Right lung (tissue), 5 donors: ENCODE measurements around the gene ZCWPW1. TPM values are rescaled to one million over a fixed set of nuclear protein-coding genes. Genes with fewer than 3 reads are reported as not detected.
"Not testable (repeated sequence)": the region's sequence is repeated elsewhere in the genome, so short reads cannot be mapped to it uniquely, and the experiment has no call there.

Source experiments
- DNase-seq, 2 donors: peaks; one replicate each; pipeline ENCODE4 v3.0.0-alpha.2; 2013
- polyA plus RNA-seq, 5 donors: library from polyadenylated mRNA; unstranded; fragments of 120-200 nt; gene quantifications; one replicate each; pipeline versions ENCODE4 v1.2.1 to v1.2.3, GENCODE V29; 2013; ENCODE audit warnings: inconsistent platforms in 1 of 5, low replicate concordance in 1 of 5; ENCODE audit not compliant: insufficient read length in 5 of 5, insufficient read depth in 1 of 5

ZCWPW1 gene
- polyA plus RNA-seq, 5 donors, result 8.2 to 10.4 (median 8.6) TPM

DNA sequence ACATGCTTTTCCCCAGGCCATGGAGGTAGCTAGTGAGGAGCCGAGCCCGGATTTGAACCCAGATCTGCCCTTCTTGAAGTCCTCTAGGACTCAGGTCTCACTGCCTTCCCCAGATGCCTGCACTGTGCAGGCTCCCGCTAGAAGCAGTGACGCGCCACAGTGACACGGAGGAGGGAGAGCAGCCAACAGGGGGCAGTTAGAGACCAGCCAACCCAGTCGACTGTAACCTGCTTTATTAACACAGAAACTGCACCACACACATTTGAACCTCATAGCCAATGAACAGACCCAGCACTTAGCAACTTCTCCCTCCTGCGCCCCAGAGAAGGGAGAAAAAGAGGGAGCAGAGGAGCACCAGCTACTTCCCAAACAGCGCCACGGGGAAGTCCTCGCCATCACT lies 27.8 kb downstream of the ZCWPW1 start:
- no peak for DNase-seq

DNA sequence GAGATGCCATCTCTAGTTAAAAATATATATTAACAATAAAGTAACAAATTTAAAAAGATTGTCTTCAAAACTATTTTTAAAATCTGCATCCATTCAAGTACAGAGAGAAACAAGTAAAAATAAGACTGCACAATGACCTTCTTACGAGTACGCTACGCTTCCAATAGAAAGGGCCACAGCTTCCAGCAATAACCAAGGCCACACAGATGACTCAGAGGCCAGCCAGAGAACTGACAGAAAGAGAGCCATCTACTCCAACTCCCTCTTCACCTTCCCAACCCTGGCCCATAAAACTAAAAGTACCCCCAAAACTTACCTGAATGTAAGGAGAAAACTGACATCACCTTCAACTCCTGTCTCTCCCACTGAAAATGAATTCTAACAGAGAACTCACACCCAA lies 28.5 kb downstream of the ZCWPW1 start:
- no peak for DNase-seq

DNA sequence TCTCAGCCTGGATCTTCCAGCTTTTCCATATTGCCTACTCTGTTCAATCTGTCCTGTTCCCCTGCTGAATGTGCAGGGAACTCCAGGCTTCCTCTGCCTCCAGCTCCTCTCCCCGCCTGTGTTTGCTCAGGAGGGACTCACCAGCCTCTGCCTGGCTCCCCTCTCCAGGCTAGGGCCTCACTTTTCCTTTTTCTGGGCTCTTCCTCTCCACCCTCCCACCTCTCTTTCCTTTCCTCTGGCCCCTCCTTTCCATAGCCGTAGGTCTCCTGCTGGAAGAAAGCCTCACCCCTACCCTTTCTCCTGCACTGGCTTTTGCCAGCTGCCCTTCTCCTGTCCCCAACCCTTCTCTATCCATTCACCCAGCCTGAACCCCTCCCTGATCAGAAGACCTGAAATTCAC lies 30.3 kb downstream of the ZCWPW1 start:
- DNase-seq, result no peak

DNA sequence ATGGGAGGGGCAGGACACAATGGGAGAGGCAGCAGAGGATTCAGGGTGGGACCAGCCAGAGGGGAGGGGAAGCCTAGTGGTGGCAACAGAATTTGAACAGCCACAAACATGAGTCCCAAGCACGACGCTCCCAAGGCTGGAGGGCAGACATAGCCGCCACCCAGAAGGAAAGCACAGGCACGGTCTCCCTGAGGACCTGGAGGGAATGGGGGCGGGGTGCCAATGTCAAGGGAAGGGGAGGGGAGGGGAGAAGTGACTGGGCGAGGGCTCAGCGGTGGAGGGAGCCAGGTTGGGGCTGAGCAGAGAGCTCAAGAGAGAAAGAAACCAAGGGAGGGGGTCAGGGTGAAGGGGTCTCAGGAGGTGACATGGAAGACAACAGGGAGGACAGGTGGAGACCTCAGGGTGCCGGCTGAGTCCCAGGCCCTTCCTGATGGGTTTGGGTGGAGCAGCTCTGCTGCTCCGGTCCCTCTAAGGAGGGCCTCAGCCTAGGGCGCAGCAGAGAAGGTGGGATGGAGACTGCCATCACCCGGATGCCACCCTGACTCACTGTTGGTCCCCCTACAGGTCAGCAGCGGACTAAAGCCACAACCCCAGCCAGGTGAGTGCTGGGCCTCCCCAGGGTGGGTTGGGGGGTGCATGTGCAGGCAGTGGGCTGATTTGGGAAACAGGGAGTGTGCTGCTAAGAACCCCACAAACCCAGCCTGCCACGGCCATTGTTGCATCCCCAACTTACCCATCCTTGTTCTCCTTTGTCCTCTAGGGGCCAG lies 31.0 kb downstream of the ZCWPW1 start:
- DNase-seq, result no peak

DNA sequence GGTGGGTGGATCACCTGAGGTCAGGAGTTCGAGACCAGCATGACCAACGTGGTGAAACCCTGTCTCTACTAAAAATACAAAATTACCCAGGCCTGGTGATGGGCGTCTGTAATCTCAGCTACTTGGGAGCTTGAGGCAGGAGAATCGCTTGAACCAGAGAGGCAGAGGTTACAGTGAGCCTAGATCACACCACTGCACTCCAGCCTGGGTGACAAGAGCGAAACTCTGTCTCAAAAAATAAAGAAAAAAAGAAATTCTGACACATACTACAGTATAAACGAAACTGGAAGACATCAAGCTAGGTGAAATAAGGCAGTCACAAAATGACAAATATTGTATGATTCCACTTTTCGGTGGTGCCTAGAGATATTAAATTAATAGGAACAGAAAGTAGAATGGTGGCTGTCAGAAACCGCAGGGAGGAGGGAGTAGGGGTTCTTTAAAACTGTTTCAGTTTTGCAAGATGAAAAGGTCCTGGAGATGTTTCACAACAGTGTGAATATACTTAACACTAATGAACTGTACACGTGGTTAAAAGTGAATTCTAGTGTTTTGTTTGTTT lies 32.0 kb downstream of the ZCWPW1 start:
- no peak for DNase-seq

DNA sequence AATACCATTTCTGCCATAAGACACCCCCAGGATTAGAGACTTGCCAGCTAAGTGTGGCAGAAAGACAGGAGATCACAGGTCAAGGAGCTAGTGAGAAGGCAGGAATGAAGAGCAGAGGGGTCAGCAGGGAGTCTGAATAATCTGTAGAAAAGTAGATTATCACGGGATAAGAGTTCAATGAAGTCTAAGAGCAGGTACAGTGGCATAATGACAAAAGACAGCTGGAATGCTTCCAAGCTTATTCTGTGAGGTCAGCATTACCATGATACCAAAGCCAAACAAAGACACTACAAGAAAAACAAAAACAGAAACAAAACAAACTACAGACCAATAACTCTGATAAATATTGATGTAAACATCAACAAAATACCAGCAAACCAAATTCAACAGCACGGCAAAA lies 34.4 kb downstream of the ZCWPW1 start:
- no peak for DNase-seq

DNA sequence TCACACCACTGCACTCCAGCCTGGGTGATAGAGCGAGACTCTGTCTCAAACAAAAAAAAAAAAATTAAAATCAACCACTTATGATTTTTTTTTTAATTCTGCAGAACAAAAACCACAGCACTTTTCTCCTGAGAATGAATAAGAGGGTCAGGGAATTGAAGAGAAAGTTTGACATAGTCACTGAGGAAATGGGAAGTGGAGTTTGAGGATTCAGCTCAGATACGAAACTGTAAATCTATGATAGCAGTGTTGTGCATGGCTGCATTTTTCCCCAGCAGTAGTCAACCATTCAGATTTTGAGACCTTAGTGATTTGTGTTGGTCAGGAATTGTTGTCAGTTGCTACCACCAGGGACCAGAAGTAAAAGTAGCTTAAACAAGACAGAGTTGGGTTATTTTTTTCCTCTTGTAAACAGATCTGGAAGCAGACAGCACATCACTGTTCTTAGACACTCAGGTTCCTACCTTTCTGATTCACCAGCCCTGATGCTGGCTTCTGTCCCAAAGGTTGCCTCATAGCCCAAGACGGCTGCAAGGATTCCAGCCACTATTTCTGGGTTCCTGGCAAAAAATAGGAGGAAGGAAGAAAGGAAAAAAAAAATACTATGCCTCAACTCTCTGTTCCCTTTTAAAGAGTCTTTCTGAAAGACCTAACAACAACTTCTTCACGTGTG lies 35.1 kb downstream of the ZCWPW1 start:
- no peak for DNase-seq

DNA sequence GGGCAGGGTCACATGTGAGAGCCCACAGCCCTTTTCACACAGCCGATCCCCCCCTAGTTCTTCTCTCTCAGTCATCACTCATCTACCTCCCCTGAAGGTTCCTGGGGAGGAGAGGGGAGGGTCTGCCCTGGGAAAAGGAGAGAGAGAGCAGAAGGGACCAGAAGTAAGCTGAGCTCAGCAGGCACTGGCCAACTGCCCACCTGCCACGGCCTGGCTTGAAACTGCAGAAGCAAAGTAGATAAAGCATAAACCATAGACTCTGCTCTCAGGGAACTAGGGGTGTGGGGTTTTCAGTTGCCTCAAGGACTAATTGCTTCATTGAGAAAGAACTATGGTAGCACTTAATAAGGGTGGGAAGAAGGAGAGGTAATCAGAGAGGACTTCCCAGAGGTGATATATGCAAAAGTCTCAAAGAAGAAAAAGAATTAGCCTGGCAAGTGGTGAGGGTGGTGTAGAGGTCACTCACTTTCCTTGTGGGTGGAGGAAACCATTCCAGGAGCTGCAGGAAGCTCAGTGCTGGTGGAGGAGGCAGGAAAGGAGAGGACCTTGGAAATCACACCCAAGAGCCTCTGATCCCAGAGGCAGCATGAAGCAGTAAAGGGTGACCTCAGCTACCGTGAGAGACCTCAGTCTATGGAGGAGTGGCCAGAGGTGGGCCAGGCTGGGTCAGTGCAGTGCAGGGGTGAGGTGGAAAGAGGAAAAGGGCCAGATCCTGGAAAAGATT lies 38.1 kb downstream of the ZCWPW1 start:
- no peak for DNase-seq

DNA sequence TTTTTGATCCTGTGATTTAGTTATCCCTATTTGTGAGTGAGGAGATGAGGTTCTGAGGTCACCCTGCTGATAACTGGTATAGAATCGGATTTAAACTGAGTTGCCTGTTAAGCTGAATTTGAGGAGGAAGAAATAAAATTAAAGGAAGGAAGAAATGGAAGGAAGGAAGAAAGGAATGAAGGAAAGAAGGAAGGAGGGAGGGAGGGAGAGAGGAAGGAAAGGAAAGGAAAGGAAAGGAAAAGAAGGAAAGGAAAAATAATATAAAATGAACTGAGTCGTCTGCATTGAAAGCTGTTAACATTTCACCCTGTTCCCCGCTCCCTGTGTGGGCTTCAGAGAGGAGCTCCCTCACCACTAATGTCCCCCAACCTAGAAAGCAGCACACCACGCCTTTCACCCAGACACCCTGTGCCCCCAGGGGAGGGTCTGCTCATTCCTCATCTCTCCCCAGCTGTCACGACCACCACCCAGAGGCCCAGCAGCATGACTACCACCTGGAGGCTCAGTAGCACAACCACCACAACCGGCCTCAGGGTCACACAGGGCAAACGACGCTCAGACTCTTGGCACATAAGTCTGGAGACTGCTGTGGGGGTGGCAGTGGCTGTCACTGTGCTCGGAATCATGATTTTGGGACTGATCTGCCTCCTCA lies 38.9 kb downstream of the ZCWPW1 start:
- no peak for DNase-seq

DNA sequence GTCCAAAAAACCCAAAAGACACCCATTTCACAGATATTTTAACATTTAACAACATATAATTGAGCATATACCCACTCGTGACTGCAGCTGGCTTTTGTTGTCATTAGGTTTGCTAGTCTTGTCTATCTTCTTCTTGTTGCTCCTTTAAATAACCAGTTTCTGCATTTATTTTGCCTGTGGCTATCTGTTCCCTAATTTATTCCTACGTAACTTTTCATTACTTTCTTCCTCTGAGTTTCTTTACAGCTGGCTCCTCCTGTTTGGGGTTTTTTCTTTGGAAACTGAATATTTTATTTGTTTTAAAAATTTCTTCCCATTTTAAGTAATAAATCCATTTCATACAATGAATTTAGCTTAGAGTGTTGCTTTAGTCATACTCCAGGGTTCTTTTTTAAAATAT lies 40.8 kb downstream of the ZCWPW1 start:
- DNase-seq, result no peak

DNA sequence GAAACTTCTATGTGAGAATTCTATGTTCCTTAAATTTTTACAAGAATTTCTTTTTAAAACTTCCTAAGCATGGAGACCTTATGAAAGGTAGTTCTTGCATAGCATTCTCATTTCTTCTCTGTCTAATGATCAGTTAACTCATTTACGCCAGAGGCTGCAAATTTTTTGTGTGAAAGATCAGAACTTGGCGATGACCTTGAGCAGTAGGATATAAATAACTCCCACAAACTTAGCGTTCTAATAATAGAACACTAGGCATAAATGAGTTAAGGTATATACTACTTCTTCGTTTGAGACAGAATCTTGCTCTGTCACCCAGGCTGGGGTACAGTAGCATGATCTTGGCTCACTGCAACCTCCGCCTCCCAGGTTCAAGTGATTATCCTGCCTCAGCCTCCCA lies 41.6 kb downstream of the ZCWPW1 start:
- no peak for DNase-seq

DNA sequence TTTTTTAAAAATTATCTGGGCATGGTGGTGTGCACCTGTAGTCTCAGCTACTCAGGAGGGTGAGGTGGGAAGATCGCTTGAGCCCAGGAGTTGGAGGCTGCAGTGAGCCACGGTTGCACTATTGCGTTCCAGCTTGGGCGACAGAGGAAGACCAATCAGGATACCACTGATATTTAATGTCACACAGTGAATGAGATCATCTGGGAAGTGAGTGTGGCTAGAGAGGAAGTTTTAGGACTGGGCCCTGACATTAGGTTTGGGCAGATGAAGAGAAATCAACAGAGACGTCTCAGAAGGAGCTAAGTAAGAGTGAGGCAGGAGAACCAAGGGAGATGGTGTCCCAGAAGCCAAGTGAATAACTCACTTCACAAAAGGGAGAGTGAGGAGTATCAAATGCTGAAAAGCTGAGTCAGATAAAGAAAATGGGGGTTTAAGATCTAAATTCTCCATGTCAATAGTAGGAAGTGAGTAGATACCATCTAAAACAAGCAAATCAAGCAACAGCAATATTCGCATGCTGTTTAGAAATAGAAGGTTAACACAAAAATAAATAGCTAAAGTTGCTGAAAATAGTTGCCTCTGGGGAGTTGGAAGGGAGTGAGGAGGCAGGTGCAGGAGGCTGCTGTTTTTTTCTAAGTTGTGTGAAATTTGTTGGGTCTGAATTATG lies 43.7 kb downstream of the ZCWPW1 start:
- DNase-seq, result no peak

DNA sequence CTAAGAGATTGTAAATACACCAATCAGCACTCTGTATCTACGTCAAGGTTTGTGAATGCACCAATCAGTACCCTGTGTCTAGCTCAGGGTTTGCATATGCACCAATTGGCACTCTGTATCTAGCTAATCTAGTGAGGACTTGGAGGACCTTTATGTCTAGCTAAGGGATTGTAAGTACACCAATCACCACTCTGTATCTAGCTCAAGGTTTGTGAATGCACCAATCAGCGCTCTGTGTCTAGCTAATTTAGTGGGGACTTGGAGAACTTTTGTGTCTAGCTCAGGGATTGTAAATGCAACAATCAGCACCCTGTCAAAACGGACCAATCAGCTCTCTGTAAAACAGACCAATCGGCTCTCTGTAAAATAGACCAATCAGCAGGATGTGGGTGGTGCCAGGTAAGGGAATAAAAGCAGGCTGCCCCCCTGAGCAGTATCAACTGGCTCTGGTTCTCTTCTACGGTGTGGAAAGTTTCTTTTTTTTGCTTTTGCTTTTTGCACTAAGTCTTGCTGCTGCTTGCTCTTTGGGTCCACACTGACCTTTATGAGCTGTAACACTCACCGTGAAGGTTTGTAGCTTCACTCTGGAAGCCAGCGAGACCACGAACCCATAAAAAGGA lies 46.2 kb downstream of the ZCWPW1 start:
- not testable (repeated sequence) for DNase-seq

DNA sequence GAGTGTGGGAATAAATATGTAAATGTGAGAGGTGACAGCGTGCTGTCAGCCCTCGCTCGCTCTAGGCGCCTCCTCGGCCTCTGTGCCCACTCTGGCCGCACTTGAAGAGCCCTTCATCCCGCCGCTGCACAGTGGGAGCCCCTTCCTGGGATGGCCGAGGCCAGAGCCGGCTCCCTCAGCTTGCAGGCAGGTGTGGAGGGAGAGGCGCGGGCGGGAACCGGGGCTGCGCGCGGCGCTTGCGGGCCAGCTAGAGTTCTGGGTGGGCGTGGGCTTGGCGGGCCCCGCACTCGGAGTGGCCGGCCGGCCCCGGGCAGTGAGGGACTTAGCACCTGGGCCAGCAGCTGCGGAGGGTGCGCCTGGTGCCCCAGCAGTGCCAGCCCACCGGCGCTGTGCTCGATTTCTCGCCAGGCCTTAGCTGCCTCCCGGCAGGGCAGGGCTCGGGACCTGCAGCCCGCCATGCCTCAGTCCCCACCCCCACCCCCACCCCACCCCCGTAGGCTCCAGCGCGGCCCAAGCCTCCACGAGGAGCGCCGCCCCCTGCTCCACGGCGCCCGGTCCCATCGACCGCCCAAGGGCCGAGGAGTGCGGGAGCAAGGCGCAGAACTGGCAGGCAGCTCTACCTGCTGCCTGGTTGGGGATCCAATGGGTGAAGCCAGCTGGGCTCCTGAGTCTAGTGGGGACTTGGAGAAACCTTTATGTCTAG lies 46.8 kb downstream of the ZCWPW1 start:
- DNase-seq, result not testable (repeated sequence)

DNA sequence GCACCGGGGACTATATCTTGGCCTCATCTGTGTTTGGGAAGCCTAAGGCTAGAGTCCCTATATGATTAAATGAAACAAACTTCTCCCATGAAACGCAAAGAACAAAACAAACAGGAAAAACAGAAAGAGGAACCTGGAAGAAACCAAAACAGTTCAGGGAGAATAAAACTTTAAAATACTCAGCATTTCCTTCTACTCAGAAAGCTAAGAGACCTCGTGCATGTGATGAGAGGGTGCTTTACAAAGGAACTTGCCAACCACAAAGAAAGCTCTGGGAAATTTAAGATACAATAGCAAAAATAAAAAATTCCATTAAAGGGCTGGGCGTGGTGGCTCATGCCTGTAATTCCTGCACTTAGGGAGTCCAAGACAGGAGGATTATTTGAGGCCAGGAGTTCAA lies 48.3 kb downstream of the ZCWPW1 start:
- no peak for DNase-seq

DNA sequence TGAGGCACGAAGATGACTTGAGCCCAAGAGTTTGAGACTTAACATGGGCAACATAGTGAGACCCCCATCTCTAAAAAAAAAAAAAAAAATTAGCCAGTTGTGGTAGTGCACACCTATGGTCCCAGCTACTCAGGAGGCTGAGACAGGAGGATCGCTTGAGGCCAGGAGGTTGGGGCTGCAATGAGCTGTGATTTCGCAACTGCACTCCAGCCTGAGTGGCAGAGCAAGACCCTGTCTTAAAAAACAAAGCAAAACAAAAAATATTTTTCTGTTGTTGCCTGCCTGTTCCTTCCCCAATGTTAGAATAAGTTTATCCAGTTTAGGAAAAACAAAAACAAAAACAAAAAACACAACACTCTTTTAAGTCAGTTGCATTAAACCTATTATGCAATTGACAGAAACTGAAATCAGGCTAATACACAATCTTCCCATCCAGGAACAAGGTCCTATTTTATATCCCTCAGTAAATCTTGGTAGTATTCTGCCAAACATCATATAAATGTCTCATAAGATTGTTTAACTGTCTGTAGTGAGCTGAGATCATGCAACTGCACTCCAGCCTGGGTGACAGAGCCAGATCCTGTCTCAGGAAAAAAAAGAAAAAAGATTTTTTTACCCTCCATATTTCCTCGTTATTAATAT lies 50.3 kb downstream of the ZCWPW1 start:
- DNase-seq, result no peak

DNA sequence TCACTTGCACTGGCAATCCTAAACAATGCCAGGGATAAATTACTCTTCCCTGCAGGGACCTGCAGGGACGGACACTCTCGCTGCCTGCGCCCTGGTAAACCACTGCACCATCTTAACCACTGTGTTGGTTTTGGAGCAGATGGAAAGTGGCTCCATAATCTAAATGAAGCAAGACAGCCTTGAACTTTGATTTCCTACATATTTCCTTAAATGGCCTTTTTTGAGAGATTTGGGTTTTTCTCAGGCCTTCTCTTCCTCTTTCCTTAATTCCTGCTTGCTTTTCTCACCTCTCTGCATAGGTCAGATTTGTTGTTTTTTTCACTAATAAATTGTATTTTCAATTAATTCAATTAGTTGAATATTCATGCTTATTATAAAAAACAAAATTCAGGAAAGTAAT lies 52.4 kb downstream of the ZCWPW1 start:
- no peak for DNase-seq

DNA sequence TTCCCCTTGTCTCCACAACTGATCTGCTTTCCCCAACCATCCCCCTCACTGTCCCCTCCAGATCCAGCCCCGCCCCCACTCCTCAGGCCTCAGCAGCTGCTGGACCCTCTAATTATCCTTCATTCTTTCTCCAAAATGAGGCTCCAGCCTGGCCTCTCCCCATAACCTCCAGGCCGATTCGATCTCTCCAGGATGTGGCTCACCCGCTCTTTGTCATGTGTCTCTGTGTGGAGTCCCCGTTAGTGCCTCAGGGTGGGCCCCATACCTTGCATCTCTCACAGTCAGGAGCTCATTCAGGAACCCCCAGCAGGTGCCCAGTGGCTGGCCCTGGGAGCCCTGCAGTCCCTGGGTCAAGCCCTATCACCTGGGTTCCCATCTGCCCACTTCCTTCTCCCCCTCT lies 53.9 kb downstream of the ZCWPW1 start:
- DNase-seq, result no peak

DNA sequence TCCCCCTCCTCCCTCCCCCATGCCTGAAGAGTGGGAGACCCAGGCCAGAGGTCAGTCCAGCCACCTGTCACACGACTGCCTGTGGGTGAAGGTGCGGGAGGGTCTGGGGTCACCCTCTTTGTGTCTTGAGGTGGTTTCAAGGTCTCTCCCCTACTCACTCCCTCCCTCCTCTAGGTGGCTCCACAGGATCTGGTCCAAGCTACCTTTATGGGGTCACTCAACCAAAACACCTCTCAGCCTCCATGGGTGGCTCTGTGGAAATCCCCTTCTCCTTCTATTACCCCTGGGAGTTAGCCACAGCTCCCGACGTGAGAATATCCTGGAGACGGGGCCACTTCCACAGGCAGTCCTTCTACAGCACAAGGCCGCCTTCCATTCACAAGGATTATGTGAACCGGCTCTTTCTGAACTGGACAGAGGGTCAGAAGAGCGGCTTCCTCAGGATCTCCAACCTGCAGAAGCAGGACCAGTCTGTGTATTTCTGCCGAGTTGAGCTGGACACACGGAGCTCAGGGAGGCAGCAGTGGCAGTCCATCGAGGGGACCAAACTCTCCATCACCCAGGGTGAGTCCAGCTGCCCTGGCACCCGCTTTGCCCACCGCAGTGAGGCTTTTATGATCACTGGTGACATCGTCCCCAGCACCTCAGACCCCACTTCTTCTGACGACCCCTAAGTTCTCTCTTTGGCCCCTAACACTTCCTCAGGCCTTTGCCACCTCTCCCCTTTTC lies 54.5 kb downstream of the ZCWPW1 start:
- DNase-seq, result not testable (repeated sequence)
